IMR-90 (cell line): ENCODE measurements around the gene TNFRSF4. TPM values are rescaled to one million over a fixed set of nuclear protein-coding genes. Genes with fewer than 3 reads are reported as not detected.

Source experiments
- ATAC-seq: fragments of 200-7000 bp; cut with Tn5 transposase; 2 replicates; pipeline ENCODE4 v1.9.1; 2020; ENCODE audit warnings: low read depth, mild to moderate bottlenecking, moderate library complexity
- BruUV-seq: library from RNA; stranded (reverse); fragments of 400-500 nt; replicated peaks from 2 replicates; lab custom pipeline; 2021; lab: Mats Ljungman, UMichigan
- CTCF ChIA-PET: fragments of 300-600 bp; formaldehyde crosslinking; extraction: SDS; loops from one replicate; lab custom pipeline; 2021; ENCODE audit warnings: antibody characterized with exemption; lab: Yijun Ruan, JAX
- POLR2A ChIA-PET: fragments of 300-600 bp; sonication (Branson Sonifier 250); formaldehyde crosslinking; loops from one replicate; lab custom pipeline; 2022; ENCODE audit warnings: antibody characterized with exemption; ENCODE audit not compliant: unreplicated experiment; lab: Charles Lee
- DNase-seq: peaks from one replicate; pipeline ENCODE4 v3.0.0; 2013
- H2AFZ ChIP-seq: replicated peaks from 2 replicates; pipeline ENCODE3; 2013; ENCODE audit warnings: low read length, mild to moderate bottlenecking; ENCODE audit not compliant: poor library complexity
- H2AK5ac ChIP-seq: 2 replicates; pipeline ENCODE4 v1.6.1; 2013; ENCODE audit warnings: low read depth, low read length, inconsistent platforms
- H2AK9ac ChIP-seq: replicated peaks from 2 replicates; pipeline ENCODE3; 2013; ENCODE audit warnings: mild to moderate bottlenecking, low read depth, low read length, moderate library complexity; ENCODE audit not compliant: poor library complexity
- H2BK120ac ChIP-seq: 2 replicates; pipeline ENCODE4 v1.6.1; 2013; ENCODE audit warnings: low read depth, low read length, inconsistent platforms
- H2BK15ac ChIP-seq: 3 replicates; pipeline ENCODE4 v1.6.1; 2013; ENCODE audit warnings: low read depth, low read length, inconsistent platforms
- H2BK20ac ChIP-seq: 2 replicates; pipeline ENCODE4 v1.6.1; 2013; ENCODE audit warnings: low read depth, mild to moderate bottlenecking, inconsistent platforms, low read length, moderate library complexity
- H2BK5ac ChIP-seq: 2 replicates; pipeline ENCODE4 v1.6.1; 2013; ENCODE audit warnings: mild to moderate bottlenecking, low read depth, low read length, inconsistent platforms; ENCODE audit not compliant: poor library complexity, severe bottlenecking
- H3K14ac ChIP-seq: replicated peaks from 2 replicates; pipeline ENCODE4 v1.6.1; 2013; ENCODE audit warnings: low read depth, low read length, inconsistent platforms
- H3K18ac ChIP-seq: 2 replicates; pipeline ENCODE4 v1.6.1; 2013; ENCODE audit warnings: low read depth, low read length, control low read depth
- H3K23ac ChIP-seq: 2 replicates; pipeline ENCODE4 v1.6.1; 2013; ENCODE audit warnings: low read depth, low read length, inconsistent platforms
- H3K27ac ChIP-seq: 2 replicates; pipeline ENCODE4 v1.5.1; 2013; ENCODE audit warnings: mild to moderate bottlenecking, control low read depth, low read length; ENCODE audit not compliant: insufficient read depth
- H3K27me3 ChIP-seq: 2 replicates; pipeline ENCODE4 v1.6.1; 2013; ENCODE audit warnings: low read length; ENCODE audit not compliant: control insufficient read depth, insufficient read depth
- H3K36me3 ChIP-seq: 2 replicates; pipeline ENCODE4 v1.6.1; 2013; ENCODE audit warnings: low read length, mixed read lengths; ENCODE audit not compliant: control insufficient read depth, insufficient read depth
- H3K4ac ChIP-seq: 2 replicates; pipeline ENCODE4 v1.6.1; 2013; ENCODE audit warnings: low read depth, low read length, inconsistent platforms
- H3K4me1 ChIP-seq: 2 replicates; pipeline ENCODE4 v1.6.1; 2013; ENCODE audit warnings: low read length, mixed read lengths; ENCODE audit not compliant: control insufficient read depth, insufficient read depth
- H3K4me2 ChIP-seq: 2 replicates; pipeline ENCODE4 v1.6.1; 2013; ENCODE audit warnings: low read depth, mild to moderate bottlenecking, control low read depth, low read length, moderate library complexity
- H3K4me3 ChIP-seq: 2 replicates; pipeline ENCODE4 v1.5.1; 2013; ENCODE audit warnings: low read depth, mild to moderate bottlenecking, control low read depth, low read length, moderate library complexity; ENCODE audit not compliant: insufficient read depth
- H3K56ac ChIP-seq: 2 replicates; pipeline ENCODE4 v1.6.1; 2013; ENCODE audit warnings: low read length, inconsistent platforms; ENCODE audit not compliant: insufficient read depth; ENCODE audit errors: extremely low read depth
- H3K79me1 ChIP-seq, 2 experiments: 2 replicates each; pipeline ENCODE4 v1.6.1; 2013; ENCODE audit warnings: low read length in 2 of 2, inconsistent platforms in 1 of 2, low read depth in 1 of 2
- H3K9ac ChIP-seq: 2 replicates; pipeline ENCODE4 v1.6.1; 2013; ENCODE audit warnings: low read depth, low read length, control low read depth
- H3K9me1 ChIP-seq: 2 replicates; pipeline ENCODE4 v1.6.1; 2013; ENCODE audit warnings: low read length, inconsistent platforms; ENCODE audit not compliant: insufficient read depth
- H3K9me3 ChIP-seq: 2 replicates; pipeline ENCODE4 v1.6.1; 2013; ENCODE audit warnings: low read length; ENCODE audit not compliant: control insufficient read depth, insufficient read depth
- H4K20me1 ChIP-seq: 2 replicates; pipeline ENCODE4 v1.6.1; 2013; ENCODE audit warnings: low read length, inconsistent platforms; ENCODE audit not compliant: insufficient read depth
- H4K5ac ChIP-seq: 2 replicates; pipeline ENCODE4 v1.6.1; 2013; ENCODE audit warnings: mild to moderate bottlenecking, low read depth, low read length, control low read depth
- H4K8ac ChIP-seq, 2 experiments: 2 replicates each; pipeline ENCODE4 v1.6.1; 2013; ENCODE audit warnings: low read depth in 2 of 2, low read length in 2 of 2, control low read depth in 1 of 2, inconsistent platforms in 1 of 2
- H4K91ac ChIP-seq: 2 replicates; pipeline ENCODE4 v1.6.1; 2013; ENCODE audit warnings: low read depth, low read length, inconsistent platforms; ENCODE audit not compliant: insufficient read depth
- CEBPB ChIP-seq: IDR thresholded peaks from 2 replicates; pipeline ENCODE4 v1.6.1; 2012; ENCODE audit warnings: low read depth, low read length, improper control_type of control experiment
- FOS ChIP-seq: fragments of 150-350 bp; IDR thresholded peaks from 2 replicates; pipeline ENCODE4 v1.6.1; 2016; ENCODE audit warnings: low read depth, low read length
- MAZ ChIP-seq: IDR thresholded peaks from 2 replicates; pipeline ENCODE4 v1.6.1; 2012; ENCODE audit warnings: low read depth, mild to moderate bottlenecking, low read length, improper control_type of control experiment, moderate library complexity, borderline replicate concordance
- MXI1 ChIP-seq: IDR thresholded peaks from 2 replicates; pipeline ENCODE4 v1.6.1; 2012; ENCODE audit warnings: low read depth, mild to moderate bottlenecking, low read length, moderate library complexity, borderline replicate concordance
- RAD21 ChIP-seq: IDR thresholded peaks from 2 replicates; pipeline ENCODE4 v1.6.1; 2012; ENCODE audit warnings: low read length, improper control_type of control experiment
- RCOR1 ChIP-seq: IDR thresholded peaks from 2 replicates; pipeline ENCODE4 v1.6.1; 2012; ENCODE audit warnings: mild to moderate bottlenecking, low read length, improper control_type of control experiment; ENCODE audit not compliant: insufficient replicate concordance
- SMC3 ChIP-seq: fragments of 150-350 bp; IDR thresholded peaks from 2 replicates; pipeline ENCODE4 v1.6.1; 2016; ENCODE audit warnings: low read depth, mild to moderate bottlenecking, antibody characterized with exemption, low read length, moderate library complexity
- WGBS, 2 experiments: methylation state at CpG; one replicate each; pipeline versions ENCODE4 v1.1.5 to v1.1.7; 2013; ENCODE audit warnings: missing lambda C conversion rate in 2 of 2; ENCODE audit not compliant: insufficient read length in 1 of 2; ENCODE audit errors: extremely low coverage in 2 of 2; 5-methylcytosine and 5-hydroxymethylcytosine counted together
- dilution Hi-C: fragments of 300-500 bp; cut with HindIII; formaldehyde crosslinking; loops from one replicate; pipeline ENCODE4 v1.14.3; 2018; ENCODE audit warnings: low sequenced_read_pairs; ENCODE audit not compliant: unreplicated experiment
- in situ Hi-C: fragments of 300-500 bp; cut with MboI; formaldehyde crosslinking; loops from 3 replicates; pipeline ENCODE4 v1.14.3; 2019; ENCODE audit warnings: low sequenced_read_pairs, inconsistent platforms, mixed read lengths
- intact Hi-C: fragments of 100-400 bp; cut with micrococcal nuclease; formaldehyde crosslinking; loops from 2 replicates; pipeline ENCODE4 v1.10.0; 2022
- polyA plus RNA-seq, 3 experiments: library from polyadenylated mRNA; depleted of rRNA; stranded (reverse); fragments of >200 nt; gene quantifications; 2 replicates each; pipeline ENCODE4 v1.2.3, GENCODE V29; 2012; ENCODE audit warnings: low replicate concordance in 1 of 3
- total RNA-seq: library from RNA; depleted of rRNA; stranded (reverse); fragments of >200 nt; gene quantifications from 2 replicates; pipeline ENCODE4 v1.2.3, GENCODE V29; 2012
- TF ChIP-seq, protein P1 (sequence below): fragments of 150-350 bp; IDR thresholded peaks from 2 replicates; pipeline ENCODE4 v1.6.1; 2016; ENCODE audit warnings: low read depth, mild to moderate bottlenecking, low read length, moderate library complexity, borderline replicate concordance
- TF ChIP-seq, protein P2 (sequence below): conservative IDR thresholded peaks from 2 replicates; pipeline ENCODE4 v1.5.1; 2012; ENCODE audit warnings: mild to moderate bottlenecking, low read depth, low read length, improper control_type of control experiment

The TNFRSF4 gene
- total and polyA plus RNA-seq, 2 of the 4 experiments (the other 2 are of a cell fraction): 0.15 TPM; not detected in 1

GRCh38 chr1:1236176-1236763, 22.3 kb upstream of the TNFRSF4 start:
- Histone ChIP-seq H3K36me3 (peaks cover 2% of the 10 kb centered on the region), H3K14ac (no peak overlapping the region), H3K27me3 (no peaks in the 10 kb centered on the region), H3K4me1 (peaks cover 20% of the 10 kb centered on the region), H3K27ac (no peak overlapping the region), H2BK20ac (no peak overlapping the region), H4K5ac (no peak overlapping the region), H3K9ac (no peak overlapping the region), H4K20me1 (no peaks in the 10 kb centered on the region; the same call in 1 of the 2 replicates), H3K4me3 (no peak overlapping the region), H4K91ac (no peak overlapping the region), H3K9me1 (no peaks in the 10 kb centered on the region), H2BK15ac (no peak overlapping the region), H4K8ac (no peak overlapping the region), H2AK5ac (no peak overlapping the region), H2AK9ac (no peak overlapping the region), H3K9me3 (peaks cover 3% of the 10 kb centered on the region), H3K18ac (no peak overlapping the region), H2BK120ac (no peak overlapping the region), H3K23ac (no peak overlapping the region), H3K4me2 (no peak overlapping the region), H2AFZ (no peak overlapping the region), H3K4ac (no peak overlapping the region), H3K56ac (no peak overlapping the region), H3K79me1 (peaks cover 7 to 38% of the 10 kb centered on the region in 2 experiments; a peak in 3 of 4 replicates), H2BK5ac (no peak overlapping the region)
- no peak for ATAC-seq
- intact Hi-C loops (no loop called here), in situ Hi-C loops (no loop called here), dilution Hi-C loops (no loop called here)
- POLR2A ChIA-PET: no interaction called here
- DNase-seq: no peak
- BruUV-seq: no TSS peak
- WGBS, 2 experiments: 86% methylated on average over 15 of the region's 22 CpGs; no CpG with 5 or more reads in 1 of the 2 experiments
- CTCF ChIA-PET: no interaction called here
- TF ChIP-seq, protein P1, sequence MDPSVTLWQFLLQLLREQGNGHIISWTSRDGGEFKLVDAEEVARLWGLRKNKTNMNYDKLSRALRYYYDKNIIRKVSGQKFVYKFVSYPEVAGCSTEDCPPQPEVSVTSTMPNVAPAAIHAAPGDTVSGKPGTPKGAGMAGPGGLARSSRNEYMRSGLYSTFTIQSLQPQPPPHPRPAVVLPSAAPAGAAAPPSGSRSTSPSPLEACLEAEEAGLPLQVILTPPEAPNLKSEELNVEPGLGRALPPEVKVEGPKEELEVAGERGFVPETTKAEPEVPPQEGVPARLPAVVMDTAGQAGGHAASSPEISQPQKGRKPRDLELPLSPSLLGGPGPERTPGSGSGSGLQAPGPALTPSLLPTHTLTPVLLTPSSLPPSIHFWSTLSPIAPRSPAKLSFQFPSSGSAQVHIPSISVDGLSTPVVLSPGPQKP: no peak
- TF ChIP-seq MAZ (no peak), MXI1 (no peak), CEBPB (no peak), RAD21 (no peak), FOS (no peak), RCOR1 (no peak), SMC3 (no peak)
- TF ChIP-seq, protein P2, sequence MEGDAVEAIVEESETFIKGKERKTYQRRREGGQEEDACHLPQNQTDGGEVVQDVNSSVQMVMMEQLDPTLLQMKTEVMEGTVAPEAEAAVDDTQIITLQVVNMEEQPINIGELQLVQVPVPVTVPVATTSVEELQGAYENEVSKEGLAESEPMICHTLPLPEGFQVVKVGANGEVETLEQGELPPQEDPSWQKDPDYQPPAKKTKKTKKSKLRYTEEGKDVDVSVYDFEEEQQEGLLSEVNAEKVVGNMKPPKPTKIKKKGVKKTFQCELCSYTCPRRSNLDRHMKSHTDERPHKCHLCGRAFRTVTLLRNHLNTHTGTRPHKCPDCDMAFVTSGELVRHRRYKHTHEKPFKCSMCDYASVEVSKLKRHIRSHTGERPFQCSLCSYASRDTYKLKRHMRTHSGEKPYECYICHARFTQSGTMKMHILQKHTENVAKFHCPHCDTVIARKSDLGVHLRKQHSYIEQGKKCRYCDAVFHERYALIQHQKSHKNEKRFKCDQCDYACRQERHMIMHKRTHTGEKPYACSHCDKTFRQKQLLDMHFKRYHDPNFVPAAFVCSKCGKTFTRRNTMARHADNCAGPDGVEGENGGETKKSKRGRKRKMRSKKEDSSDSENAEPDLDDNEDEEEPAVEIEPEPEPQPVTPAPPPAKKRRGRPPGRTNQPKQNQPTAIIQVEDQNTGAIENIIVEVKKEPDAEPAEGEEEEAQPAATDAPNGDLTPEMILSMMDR: no peak
